ENCODE results near the gene TSSC4. TPM values are rescaled to one million over a fixed set of nuclear protein-coding genes. Genes with fewer than 3 reads are reported as not detected.

TSSC4 gene
- total and polyA plus RNA-seq, 2 of the 13 experiments (the other 11 are each of a cell fraction or from before 2014, with no cell fraction given): 16.2 to 58.6 TPM

DNA sequence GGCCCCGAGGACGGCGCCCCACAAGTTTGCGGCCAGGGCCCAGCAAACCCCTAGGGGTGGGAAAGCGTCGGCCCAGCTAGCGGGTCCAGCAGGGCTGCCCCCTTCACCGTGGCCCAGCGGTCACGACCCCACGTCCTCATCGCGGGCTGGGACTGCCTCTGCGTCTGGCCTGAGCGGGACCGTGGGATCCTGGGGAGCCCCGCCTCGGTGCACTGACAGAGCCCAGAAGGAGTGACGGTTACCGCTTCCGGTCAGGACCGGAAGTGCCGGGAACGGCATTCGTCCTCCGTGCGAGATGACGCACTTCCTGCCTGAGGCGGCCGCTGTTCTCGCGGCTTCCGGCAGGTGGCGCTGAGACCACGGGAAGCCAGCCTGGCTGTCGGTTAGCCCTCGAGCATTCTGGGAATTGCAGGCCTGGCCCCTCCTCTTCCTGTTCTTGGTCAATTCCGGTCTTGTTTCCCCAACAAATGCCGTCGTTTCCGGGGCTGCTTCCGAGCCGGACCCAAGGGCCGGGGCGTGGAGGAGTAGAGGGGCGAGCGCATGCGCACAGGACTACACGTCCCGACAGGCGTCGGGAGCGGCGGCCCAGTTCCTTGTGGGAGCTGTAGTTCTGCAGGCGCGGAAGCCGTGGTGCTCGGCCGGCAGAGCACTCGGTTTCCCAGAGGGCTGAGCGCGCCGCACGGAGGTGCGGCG is at the start of gene TSSC4 (continued):
- TF ChIP-seq, protein P1, sequence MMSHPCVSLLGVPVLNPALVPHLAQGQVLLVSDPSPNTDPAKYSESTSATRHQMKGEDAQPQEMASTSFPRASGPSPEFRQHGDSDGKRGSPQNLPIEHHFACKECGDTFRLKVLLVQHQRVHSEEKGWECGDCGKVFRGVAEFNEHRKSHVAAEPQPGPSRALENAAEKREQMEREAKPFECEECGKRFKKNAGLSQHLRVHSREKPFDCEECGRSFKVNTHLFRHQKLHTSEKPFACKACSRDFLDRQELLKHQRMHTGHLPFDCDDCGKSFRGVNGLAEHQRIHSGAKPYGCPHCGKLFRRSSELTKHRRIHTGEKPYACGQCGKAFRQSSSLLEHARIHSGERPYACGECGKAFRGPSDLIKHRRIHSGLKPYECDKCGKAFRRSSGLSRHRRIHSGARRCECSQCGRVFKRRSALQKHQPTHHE (CRISPR knock-in tag; IDR thresholded peaks at IDR 0.05; ENCODE audit: borderline replicate concordance): peak; percentile 62; the same call in 1 of the 2 replicates
- 0 out of 2 replicates have a peak, but pooled peaks have one; percentile 33 for TF ChIP-seq AFF4 (CRISPR knock-in tag; IDR thresholded peaks at IDR 0.05)
- TF ChIP-seq, protein P2, sequence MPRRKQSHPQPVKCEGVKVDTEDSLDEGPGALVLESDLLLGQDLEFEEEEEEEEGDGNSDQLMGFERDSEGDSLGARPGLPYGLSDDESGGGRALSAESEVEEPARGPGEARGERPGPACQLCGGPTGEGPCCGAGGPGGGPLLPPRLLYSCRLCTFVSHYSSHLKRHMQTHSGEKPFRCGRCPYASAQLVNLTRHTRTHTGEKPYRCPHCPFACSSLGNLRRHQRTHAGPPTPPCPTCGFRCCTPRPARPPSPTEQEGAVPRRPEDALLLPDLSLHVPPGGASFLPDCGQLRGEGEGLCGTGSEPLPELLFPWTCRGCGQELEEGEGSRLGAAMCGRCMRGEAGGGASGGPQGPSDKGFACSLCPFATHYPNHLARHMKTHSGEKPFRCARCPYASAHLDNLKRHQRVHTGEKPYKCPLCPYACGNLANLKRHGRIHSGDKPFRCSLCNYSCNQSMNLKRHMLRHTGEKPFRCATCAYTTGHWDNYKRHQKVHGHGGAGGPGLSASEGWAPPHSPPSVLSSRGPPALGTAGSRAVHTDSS (CRISPR knock-in tag; conservative IDR thresholded peaks at IDR 0.05): peak; percentile 96; the same call in 1 of the 2 replicates
- no peak for TF ChIP-seq ZNF234 (CRISPR knock-in tag; conservative IDR thresholded peaks at IDR 0.05)
- TF ChIP-seq ZBTB7A (CRISPR knock-in tag; IDR thresholded peaks at IDR 0.05): peak; percentile 75
- peak; percentile 82; the same call in 1 of the 2 replicates for TF ChIP-seq CCDC6 (CRISPR knock-in tag; IDR thresholded peaks at IDR 0.05)
- TF ChIP-seq ZNF431 (CRISPR knock-in tag; IDR thresholded peaks at IDR 0.05; ENCODE audit: borderline replicate concordance, low read depth): no peak
- peak; percentile 60 for TF ChIP-seq SOX5 (CRISPR knock-in tag; IDR thresholded peaks at IDR 0.05; ENCODE audit: borderline replicate concordance)
- peak; percentile 37; the same call in 1 of the 2 replicates for TF ChIP-seq KLF15 (CRISPR knock-in tag; IDR thresholded peaks at IDR 0.05; ENCODE audit: borderline replicate concordance)
- TF ChIP-seq ZNF782 (CRISPR knock-in tag; IDR thresholded peaks at IDR 0.05; ENCODE audit: borderline replicate concordance): no peak
- peak; percentile 73 for TF ChIP-seq PHF5A (CRISPR knock-in tag; IDR thresholded peaks at IDR 0.05; ENCODE audit: low read depth, unreplicated experiment)
- no peak; the same call in 1 of the 2 replicates for TF ChIP-seq ZNF615 (CRISPR knock-in tag; IDR thresholded peaks at IDR 0.05; ENCODE audit: borderline replicate concordance)
- TF ChIP-seq ZC3H4 (CRISPR knock-in tag; IDR thresholded peaks at IDR 0.05; ENCODE audit: borderline replicate concordance): no peak
- TF ChIP-seq SALL1 (CRISPR knock-in tag; IDR thresholded peaks at IDR 0.05): peak; percentile 89
- TF ChIP-seq REL (CRISPR knock-in tag; conservative IDR thresholded peaks at IDR 0.05): no peak; the same call in 1 of the 2 replicates
- peak; percentile 63; the same call in 1 of the 2 replicates for TF ChIP-seq ZFP82 (CRISPR knock-in tag; IDR thresholded peaks at IDR 0.05; ENCODE audit: borderline replicate concordance)
- peak; percentile 77 for TF ChIP-seq ASH2L (IDR thresholded peaks at IDR 0.05; ENCODE audit: insufficient read length, low read depth, low read length)
- peak; percentile 87 for TF ChIP-seq POLR2G (IDR thresholded peaks at IDR 0.05; ENCODE audit: low read depth, low read length)
- peak; percentile 94 for TF ChIP-seq KAT7 (CRISPR knock-in tag; IDR thresholded peaks at IDR 0.05; ENCODE audit: borderline replicate concordance)
- peak; percentile 97; the same call in 1 of the 2 replicates for TF ChIP-seq HINFP (CRISPR knock-in tag; IDR thresholded peaks at IDR 0.05; ENCODE audit: low read depth)
- TF ChIP-seq AGO2 (optimal IDR thresholded peaks at IDR 0.05; ENCODE audit: low read depth, low read length): peak; percentile 34

All from HepG2 (cell line).